Measurements from ENCODE around the gene PALLD. TPM values are rescaled to one million over a fixed set of nuclear protein-coding genes. Genes with fewer than 3 reads are reported as not detected.

The PALLD gene
- total RNA-seq, 1 donor from 2014 or later, result 85.7 TPM

DNA sequence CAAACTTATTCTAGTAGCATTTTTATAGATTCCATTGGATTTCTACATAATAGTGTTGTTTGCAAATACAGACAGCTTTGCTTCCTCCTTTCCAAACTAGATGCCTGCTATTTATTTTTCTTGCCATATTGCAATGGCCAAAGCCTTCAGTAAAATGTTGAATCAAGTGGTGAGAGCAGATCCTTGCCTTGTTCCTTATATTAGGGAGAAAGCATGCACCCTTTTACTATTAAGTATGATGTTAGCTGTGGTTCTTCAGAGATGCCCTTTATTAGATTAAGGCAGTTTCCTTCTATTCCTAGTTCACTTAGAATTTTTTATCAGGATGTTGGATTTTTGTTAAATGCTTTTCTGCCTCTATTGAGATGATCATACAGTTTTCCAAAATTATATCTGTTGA, 279.5 kb downstream of the PALLD start:
- TF ChIP-seq EZH2 (IDR thresholded peaks at IDR 0.05) (no peak), EZH2phosphoT487 (IDR thresholded peaks at IDR 0.05) (no peak)
- TF ChIP-seq, protein P1, sequence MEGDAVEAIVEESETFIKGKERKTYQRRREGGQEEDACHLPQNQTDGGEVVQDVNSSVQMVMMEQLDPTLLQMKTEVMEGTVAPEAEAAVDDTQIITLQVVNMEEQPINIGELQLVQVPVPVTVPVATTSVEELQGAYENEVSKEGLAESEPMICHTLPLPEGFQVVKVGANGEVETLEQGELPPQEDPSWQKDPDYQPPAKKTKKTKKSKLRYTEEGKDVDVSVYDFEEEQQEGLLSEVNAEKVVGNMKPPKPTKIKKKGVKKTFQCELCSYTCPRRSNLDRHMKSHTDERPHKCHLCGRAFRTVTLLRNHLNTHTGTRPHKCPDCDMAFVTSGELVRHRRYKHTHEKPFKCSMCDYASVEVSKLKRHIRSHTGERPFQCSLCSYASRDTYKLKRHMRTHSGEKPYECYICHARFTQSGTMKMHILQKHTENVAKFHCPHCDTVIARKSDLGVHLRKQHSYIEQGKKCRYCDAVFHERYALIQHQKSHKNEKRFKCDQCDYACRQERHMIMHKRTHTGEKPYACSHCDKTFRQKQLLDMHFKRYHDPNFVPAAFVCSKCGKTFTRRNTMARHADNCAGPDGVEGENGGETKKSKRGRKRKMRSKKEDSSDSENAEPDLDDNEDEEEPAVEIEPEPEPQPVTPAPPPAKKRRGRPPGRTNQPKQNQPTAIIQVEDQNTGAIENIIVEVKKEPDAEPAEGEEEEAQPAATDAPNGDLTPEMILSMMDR (IDR thresholded peaks at IDR 0.05), result no peak
- Mint-ChIP-seq H3K27me3 (ENCODE audit: insufficient read depth, low read depth) (peaks cover 2% of the 10 kb centered on the region), H3K4me1 (peaks cover 6% of the 10 kb centered on the region), H3K36me3 (peaks cover 12% of the 10 kb centered on the region), H3K9me3 (peaks cover 16% of the 10 kb centered on the region), H3K27ac (no peak overlapping the region), H3K4me3 (no peak overlapping the region)
- no peaks in the 10 kb centered on the region for H3K4me1 ChIP-seq
- H3K9me3 ChIP-seq (ENCODE audit: low read depth), result peaks cover 18% of the 10 kb centered on the region
- H4K20me1 ChIP-seq (ENCODE audit: low read depth), result no peaks in the 10 kb centered on the region
- H3K27me3 ChIP-seq, result no peaks in the 10 kb centered on the region
- no peak overlapping the region for H3K4me2 ChIP-seq
- H3K27ac ChIP-seq, result no peak overlapping the region
- H3K9ac ChIP-seq, result no peak overlapping the region
- H2AFZ ChIP-seq (replicated peaks), result no peak overlapping the region
- peaks cover 3% of the 10 kb centered on the region for H3F3A ChIP-seq (ENCODE audit: low read depth)
- H3K36me3 ChIP-seq, result peaks cover 16% of the 10 kb centered on the region
- H3K79me2 ChIP-seq (ENCODE audit: low read depth), result no peaks in the 10 kb centered on the region
- H3K4me3 ChIP-seq, result no peak overlapping the region
- no peak for DNase-seq (ENCODE audit: low spot score)

DNA sequence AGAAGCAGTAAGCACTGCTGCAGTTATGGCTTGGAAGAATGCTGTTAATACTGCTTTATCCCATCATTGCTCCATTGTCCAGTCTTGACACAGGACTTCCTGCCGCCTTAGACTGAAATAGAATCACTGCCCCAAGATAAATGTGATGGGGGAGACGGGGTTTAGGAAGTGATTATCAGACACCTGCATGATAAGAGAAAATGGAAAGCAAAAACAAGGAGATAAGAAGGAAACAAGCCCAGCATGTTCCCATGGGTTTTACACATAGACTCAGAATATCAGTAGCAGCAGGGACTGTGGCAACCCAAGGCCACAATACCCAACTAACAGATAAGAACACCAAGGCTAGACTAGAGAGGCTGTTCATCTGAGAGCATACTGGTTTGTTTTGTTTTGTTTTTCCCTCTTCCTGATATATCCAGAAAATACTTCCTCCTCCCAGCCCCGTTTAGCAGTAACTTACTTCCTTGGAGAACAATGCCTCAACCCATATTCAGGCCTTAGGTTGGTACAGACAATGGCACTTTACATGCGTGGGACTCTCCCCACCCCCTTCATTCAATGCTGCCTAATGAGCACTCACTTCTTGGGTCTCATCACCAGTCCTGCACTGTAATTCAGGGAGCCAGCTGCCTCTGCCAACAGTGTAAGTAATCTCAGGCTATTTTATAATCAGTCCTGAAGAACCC, 280.6 kb downstream of the PALLD start:
- H3K27ac Mint-ChIP-seq, result no peak overlapping the region
- peaks cover 12% of the 10 kb centered on the region for H3K36me3 Mint-ChIP-seq
- no peaks in the 10 kb centered on the region for H3K27me3 ChIP-seq
- no peaks in the 10 kb centered on the region for H3K79me2 ChIP-seq (ENCODE audit: low read depth)
- TF ChIP-seq, protein P1 (IDR thresholded peaks at IDR 0.05), result no peak
- no peak for TF ChIP-seq EZH2phosphoT487 (IDR thresholded peaks at IDR 0.05)
- no peak for TF ChIP-seq EZH2 (IDR thresholded peaks at IDR 0.05)
- peaks cover 16% of the 10 kb centered on the region for H3K36me3 ChIP-seq
- H3K4me3 Mint-ChIP-seq, result no peak overlapping the region
- no peaks in the 10 kb centered on the region for H4K20me1 ChIP-seq (ENCODE audit: low read depth)
- H2AFZ ChIP-seq (replicated peaks), result no peak overlapping the region
- H3K4me2 ChIP-seq, result no peak overlapping the region
- no peak overlapping the region for H3K27ac ChIP-seq
- H3K4me1 ChIP-seq, result no peaks in the 10 kb centered on the region
- no peak overlapping the region for H3K9ac ChIP-seq
- peaks cover 3% of the 10 kb centered on the region for H3F3A ChIP-seq (ENCODE audit: low read depth)
- H3K4me3 ChIP-seq, result no peak overlapping the region
- no peak for DNase-seq (ENCODE audit: low spot score)
- H3K9me3 ChIP-seq (ENCODE audit: low read depth), result peaks cover 18% of the 10 kb centered on the region
- H3K27me3 Mint-ChIP-seq (ENCODE audit: insufficient read depth, low read depth), result peaks cover 2% of the 10 kb centered on the region
- H3K9me3 Mint-ChIP-seq, result peaks cover 16% of the 10 kb centered on the region
- peaks cover 13% of the 10 kb centered on the region for H3K4me1 Mint-ChIP-seq

DNA sequence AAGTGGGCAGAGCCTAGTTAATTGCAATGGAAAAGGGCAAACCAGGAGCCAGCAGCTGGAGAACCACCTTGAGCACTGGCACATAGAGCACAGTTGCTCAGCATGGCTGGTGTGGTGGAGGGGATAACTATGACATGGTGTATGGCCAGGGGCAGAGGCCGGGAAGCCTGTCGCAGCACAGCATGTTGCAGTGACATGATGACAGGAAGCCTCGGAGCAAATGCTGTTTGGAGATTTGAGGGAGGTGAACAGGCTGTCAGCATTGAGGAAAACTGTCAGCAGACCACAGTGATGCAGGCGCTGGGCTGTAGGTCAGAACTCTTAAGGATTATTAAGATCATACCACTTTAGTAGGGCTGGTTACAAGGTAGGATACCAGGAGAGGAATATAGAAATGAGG, 284.5 kb downstream of the PALLD start:
- no peaks in the 10 kb centered on the region for H3K79me2 ChIP-seq (ENCODE audit: low read depth)
- peaks cover 5% of the 10 kb centered on the region for H4K20me1 ChIP-seq (ENCODE audit: low read depth)
- Mint-ChIP-seq H3K9me3 (peaks cover under 1% of the 10 kb centered on the region), H3K4me3 (no peak overlapping the region), H3K36me3 (peaks cover 7% of the 10 kb centered on the region), H3K27me3 (ENCODE audit: insufficient read depth, low read depth) (peaks cover 8% of the 10 kb centered on the region), H3K4me1 (peaks cover 24% of the 10 kb centered on the region), H3K27ac (peak overlapping the region; percentile 23)
- no peak overlapping the region for H2AFZ ChIP-seq (replicated peaks)
- H3K4me1 ChIP-seq, result peaks cover 23% of the 10 kb centered on the region
- peaks cover 5% of the 10 kb centered on the region for H3K36me3 ChIP-seq
- no peaks in the 10 kb centered on the region for H3K27me3 ChIP-seq
- TF ChIP-seq EZH2phosphoT487 (IDR thresholded peaks at IDR 0.05) (no peak), EZH2 (IDR thresholded peaks at IDR 0.05) (no peak)
- TF ChIP-seq, protein P1 (IDR thresholded peaks at IDR 0.05), result no peak
- H3K27ac ChIP-seq, result no peak overlapping the region
- H3K9me3 ChIP-seq (ENCODE audit: low read depth), result peaks cover 3% of the 10 kb centered on the region
- peaks cover 34% of the 10 kb centered on the region for H3F3A ChIP-seq (ENCODE audit: low read depth)
- DNase-seq (ENCODE audit: low spot score), result no peak
- no peak overlapping the region for H3K4me3 ChIP-seq
- no peak overlapping the region for H3K9ac ChIP-seq
- no peak overlapping the region for H3K4me2 ChIP-seq
